K562 (cell line): ENCODE data around the gene MEGF11. TPM values are rescaled to one million over a fixed set of nuclear protein-coding genes. Genes with fewer than 3 reads are reported as not detected.

Experiments used
- ATAC-seq: fragments of 200-7000 bp; cut with Tn5 transposase; 3 replicates; pipeline ENCODE4 v1.9.1; 2020; ENCODE audit warnings: moderate library complexity
- BruUV-seq: library from RNA; stranded (reverse); fragments of 400-500 nt; replicated peaks from 2 replicates; lab custom pipeline; 2021; lab: Mats Ljungman, UMichigan
- CTCF ChIA-PET: fragments of 300-600 bp; formaldehyde crosslinking; extraction: SDS; loops from one replicate; lab custom pipeline; 2021; ENCODE audit warnings: low intra/inter-chr PET ratio; lab: Yijun Ruan, JAX
- POLR2A ChIA-PET: fragments of 300-600, 350-650 bp; sonication (Branson Sonifier 250); formaldehyde crosslinking; extraction: SDS; loops from one replicate; lab custom pipeline; 2021; ENCODE audit warnings: antibody characterized with exemption, inconsistent platforms; lab: Yijun Ruan, JAX
- DNase-seq, 4 experiments: peaks; one replicate each; pipeline versions ENCODE4 v3.0.0 to v3.0.0-alpha.2; 2011 to 2018; ENCODE audit warnings: low spot score in 3 of 4, mixed read lengths in 3 of 4; ENCODE audit errors: extremely low read depth in 1 of 4
- FAIRE-seq: peaks from 2 replicates; lab custom pipeline; 2011; peaks lifted over from hg19 to GRCh38; lab: Jason Lieb, UNC
- H2AFZ ChIP-seq: 2 replicates; pipeline ENCODE4 v1.6.0; 2011; ENCODE audit warnings: low read depth, low read length, control low read depth, inconsistent platforms
- H3K27ac ChIP-seq: fragments of 200-600 bp; 3 replicates; pipeline ENCODE4 v1.8.0; 2011; ENCODE audit warnings: low read depth, mild to moderate bottlenecking, control low read depth, inconsistent platforms, low read length, moderate library complexity, mixed read lengths; ENCODE audit errors: extremely low read depth
- H3K27me3 ChIP-seq, 2 experiments: fragments of 300-600 bp in 1 of 2; 2 replicates in 1 of 2; 3 replicates in 1 of 2; pipeline versions ENCODE4 v1.6.0 to v1.8.0; 2011; ENCODE audit warnings: inconsistent platforms in 2 of 2, low read length in 2 of 2, mild to moderate bottlenecking in 1 of 2, mixed read lengths in 1 of 2, moderate library complexity in 1 of 2; ENCODE audit not compliant: control insufficient read depth in 2 of 2, insufficient read depth in 2 of 2
- H3K36me3 ChIP-seq: fragments of 300-600 bp; 3 replicates; pipeline ENCODE4 v1.8.0; 2011; ENCODE audit warnings: mild to moderate bottlenecking, low read length, inconsistent platforms; ENCODE audit not compliant: control insufficient read depth, insufficient read depth
- H3K4me1 ChIP-seq, 2 experiments: fragments of 200-600 bp in 1 of 2; replicated peaks in 1 of 2; 2 replicates in 1 of 2; 3 replicates in 1 of 2; pipeline versions ENCODE4 v1.5.1 to v1.8.0; 2011; ENCODE audit warnings: inconsistent platforms in 2 of 2, low read length in 2 of 2, mild to moderate bottlenecking in 1 of 2, mixed read lengths in 1 of 2, moderate library complexity in 1 of 2; ENCODE audit not compliant: control insufficient read depth in 2 of 2, insufficient read depth in 2 of 2
- H3K4me2 ChIP-seq: 2 replicates; pipeline ENCODE4 v1.6.1; 2011; ENCODE audit warnings: low read length, control low read depth, inconsistent platforms, mixed read lengths; ENCODE audit not compliant: insufficient read depth
- H3K4me3 ChIP-seq: fragments of 200-600 bp; sonication (generic), shearing (Covaris generic); 2 replicates; pipeline ENCODE4 v1.5.1; 2016; ENCODE audit warnings: control low read depth, inconsistent platforms
- H3K79me2 ChIP-seq: fragments of 200-600 bp; 3 replicates; pipeline ENCODE4 v1.8.0; 2011; ENCODE audit warnings: low read length, inconsistent platforms; ENCODE audit not compliant: control insufficient read depth, insufficient read depth
- H3K9ac ChIP-seq, 2 experiments: 2 replicates each; pipeline versions ENCODE4 v1.6.0 to v1.6.1; 2011; ENCODE audit warnings: low read depth in 2 of 2, low read length in 2 of 2, control low read depth in 1 of 2, inconsistent platforms in 1 of 2, mild to moderate bottlenecking in 1 of 2, mixed read lengths in 1 of 2; ENCODE audit not compliant: insufficient read depth in 1 of 2
- H3K9me1 ChIP-seq: one replicate; pipeline ENCODE4 v1.6.0; 2011; ENCODE audit warnings: inconsistent platforms, mild to moderate bottlenecking, low read length, moderate library complexity; ENCODE audit not compliant: control insufficient read depth, insufficient read depth
- H3K9me3 ChIP-seq: replicated peaks from 2 replicates; pipeline ENCODE4 v1.5.1; 2011; ENCODE audit warnings: low read depth, low read length, inconsistent platforms; ENCODE audit not compliant: control insufficient read depth, insufficient read depth
- H4K20me1 ChIP-seq: replicated peaks from 2 replicates; pipeline ENCODE4 v1.6.1; 2011; ENCODE audit warnings: low read length, inconsistent platforms, mixed read lengths; ENCODE audit not compliant: control insufficient read depth, insufficient read depth
- E2F3 ChIP-seq: fragments of 250-450 bp; sonication (Bioruptor Pico); IDR thresholded peaks from 2 replicates; pipeline ENCODE4 v1.4.0; 2020; ENCODE audit warnings: mild to moderate bottlenecking
- FOS ChIP-seq: IDR thresholded peaks from 3 replicates; pipeline ENCODE4 v1.6.1; 2011; ENCODE audit not compliant: insufficient read length; ENCODE audit errors: extremely low read depth
- IRF1 ChIP-seq: sonication (generic); formaldehyde crosslinking; IDR thresholded peaks from 2 replicates; pipeline ENCODE4 v1.8.0; 2022; ENCODE audit warnings: missing genetic modification reagents, mild to moderate bottlenecking, borderline replicate concordance
- L3MBTL2 ChIP-seq: fragments of 450-650 bp; IDR thresholded peaks from 2 replicates; pipeline ENCODE4 v1.6.1; 2016; ENCODE audit warnings: mild to moderate bottlenecking, moderate library complexity
- MLLT1 ChIP-seq, 2 experiments: fragments of 450-650 bp; IDR thresholded peaks; 2 replicates each; pipeline ENCODE4 v1.6.1; 2016
- NFE2L1 ChIP-seq: fragments of 450-650 bp; IDR thresholded peaks from 2 replicates; pipeline ENCODE4 v1.6.1; 2016; ENCODE audit warnings: missing genetic modification characterization, low read depth, mild to moderate bottlenecking, missing compliant biosample characterization, moderate library complexity, borderline replicate concordance
- PHB2 ChIP-seq: fragments of 450-650 bp; IDR thresholded peaks from 2 replicates; pipeline ENCODE4 v1.6.1; 2017; ENCODE audit warnings: low read depth
- PTRF ChIP-seq: fragments of 450-650 bp; IDR thresholded peaks from 2 replicates; pipeline ENCODE4 v1.6.1; 2016; ENCODE audit warnings: mild to moderate bottlenecking, missing genetic modification characterization, missing compliant biosample characterization
- REST ChIP-seq, 2 experiments: fragments of 450-650 bp; formaldehyde crosslinking in 1 of 2; IDR thresholded peaks; 2 replicates each; pipeline versions ENCODE4 v1.4.0 to v1.6.1; 2014 to 2020; ENCODE audit warnings: mild to moderate bottlenecking in 2 of 2, borderline replicate concordance in 1 of 2, low read depth in 1 of 2
- SREBF1 ChIP-seq: fragments of 150-350 bp; IDR thresholded peaks from 2 replicates; pipeline ENCODE4 v1.6.1; 2014; ENCODE audit warnings: antibody characterized with exemption, low read depth, low read length, borderline replicate concordance
- STAG1 ChIP-seq: sonication (generic); formaldehyde crosslinking; IDR thresholded peaks from 2 replicates; pipeline ENCODE4 v1.5.0; 2020; ENCODE audit warnings: missing genetic modification reagents, borderline replicate concordance
- TCFL5 ChIP-seq: fragments of 250-450 bp; sonication (Bioruptor Pico); conservative IDR thresholded peaks from 2 replicates; pipeline ENCODE4 v1.6.1; 2021; ENCODE audit warnings: mild to moderate bottlenecking, moderate library complexity, matching md5 sums
- WGBS: fragments of 100-300 bp; shearing (Covaris generic); methylation state at CpG from one replicate; pipeline ENCODE4 v1.1.6; 2016; ENCODE audit warnings: low coverage, mixed read lengths; ENCODE audit not compliant: insufficient coverage; ENCODE audit errors: missing lambda C conversion rate; 5-methylcytosine and 5-hydroxymethylcytosine counted together
- in situ Hi-C: fragments of 300-500 bp; cut with MboI; formaldehyde crosslinking; loops from 4 replicates; pipeline ENCODE4 v1.15.0; 2018; ENCODE audit warnings: inconsistent platforms, mixed read lengths
- intact Hi-C: fragments of 100-400 bp; cut with micrococcal nuclease; formaldehyde crosslinking; loops from 2 replicates; pipeline ENCODE4 v1.14.2; 2022
- polyA plus RNA-seq, 8 experiments: library from polyadenylated mRNA; depleted of rRNA in 4 of 8; stranded (reverse) in 5 of 8; unstranded in 3 of 8; fragments of >200 nt; fragmentation: Nextera tagmentation in 2 of 8; fragmentation: Illumina TruSeq in 1 of 8; extraction: Ambion mirVana in 2 of 8; extraction: Trizol in 1 of 8; gene quantifications; 2 replicates each; pipeline versions ENCODE4 v1.2.1 to v1.2.3, GENCODE V29; 2011 to 2014; ENCODE audit warnings: inconsistent platforms in 1 of 8, missing spikeins in 1 of 8
- total RNA-seq, 7 experiments: library from RNA; depleted of rRNA in 6 of 7; stranded (reverse); fragments of >200 nt in 6 of 7; fragmentation: Illumina TruSeq in 2 of 7; extraction: Trizol in 2 of 7; gene quantifications; 2 replicates each; pipeline versions ENCODE4 v1.2.1 to v1.2.3, GENCODE V29; 2011 to 2021; ENCODE audit warnings: low replicate concordance in 1 of 7

The MEGF11 gene
- total and polyA plus RNA-seq, 9 of the 15 experiments (the other 6 are each of a cell fraction or from before 2014, with no cell fraction given): 0.06 to 0.23 (median 0.20) TPM; not detected in 6

- Histone ChIP-seq H3K9ac (peak overlapping the region in 1 of 2 experiments; percentile 17; a peak in 1 of 4 replicates), H3K36me3 (peaks cover 73% of the 10 kb centered on the region), H3K9me3 (no peaks in the 10 kb centered on the region), H3K27me3 (no peaks in the 10 kb centered on the region), H3K27ac (no peak overlapping the region), H3K9me1 (no peaks in the 10 kb centered on the region), H4K20me1 (peaks cover 4% of the 10 kb centered on the region), H3K79me2 (peaks cover 3% of the 10 kb centered on the region; the same call in 1 of the 3 replicates), H3K4me1 (peaks cover 5 to 20% of the 10 kb centered on the region in 2 experiments), H2AFZ (no peak overlapping the region), H3K4me2 (no peak overlapping the region), H3K4me3 (no peak overlapping the region)
- in situ Hi-C loops: no loop called here
- ATAC-seq (no peak), DNase-seq (no peak), FAIRE-seq (no peak)
- intact Hi-C loops: no loop called here
- 97% methylated on average over 3 of the region's 3 CpGs for WGBS
- POLR2A ChIA-PET: no interaction called here
- CTCF ChIA-PET: no interaction called here
- BruUV-seq: no TSS peak
- TF ChIP-seq FOS (no peak), SREBF1 (no peak), NFE2L1 (tag) (no peak), TCFL5 (CRISPR knock-in tag) (no peak), PTRF (tag) (no peak), PHB2 (no peak), IRF1 (CRISPR knock-in tag) (no peak), STAG1 (CRISPR knock-in tag) (no peak), MLLT1 (IDR thresholded peaks at IDR 0.05) (no peak), L3MBTL2 (no peak), E2F3 (no peak), REST (IDR thresholded peaks at IDR 0.05; ENCODE audit: borderline replicate concordance) (no peak), REST (CRISPR knock-in tag; IDR thresholded peaks at IDR 0.05; ENCODE audit: low read depth) (no peak)
These were observed 345.9 kb downstream of the MEGF11 start for GRCh38 chr15:65907661-65908060.
